T-helper 2 cell treated with Interferon-gamma antibody and Interleukin-4, amounts not matched to agents 100 ng/mL and 5 ng/mL, for 36 hours (primary cell): ENCODE data around the gene ADA. TPM values are rescaled to one million over a fixed set of nuclear protein-coding genes. Genes with fewer than 3 reads are reported as not detected.

ENCODE experiments used
- intact Hi-C: fragments of 100-400 bp; cut with micrococcal nuclease; formaldehyde crosslinking; loops from one replicate; pipeline ENCODE4 v1.15.1; 2023
- total RNA-seq: library from RNA; stranded (reverse); gene quantifications from 2 replicates; pipeline ENCODE4 v1.2.3, GENCODE V29; 2022

The ADA gene
- total RNA-seq, 1 donor from 2014 or later, result 85.7 TPM

- intact Hi-C loops, result loop anchor here (10.0 kb wide), 1 partner anchor 333 kb away; the partner anchor contains the start of gene FITM2
These were observed 3.4 kb downstream of the ADA start for GRCh38 chr20:44648068-44648467.

- intact Hi-C loops, result loop anchor here (2.0 to 10.0 kb wide), 2 partner anchors 36 to 332 kb away; partner anchors contain the start of gene FITM2
These were observed 4.7 kb downstream of the ADA start for GRCh38 chr20:44646641-44647274.

- intact Hi-C loops, result loop anchor here (2.0 to 10.0 kb wide), 2 partner anchors 37 to 331 kb away; partner anchors contain the start of gene FITM2
These were observed 5.4 kb downstream of the ADA start for GRCh38 chr20:44646023-44646640.

GRCh38 chr20:44644667-44645131 is 6.8 kb downstream of the ADA start:
- intact Hi-C loops, result loop anchor here (10.0 kb wide), 1 partner anchor 330 kb away; the partner anchor contains the start of gene FITM2

GRCh38 chr20:44644230-44644617 is 7.3 kb downstream of the ADA start:
- intact Hi-C loops, result loop anchor here (10.0 kb wide), 1 partner anchor 329 kb away; the partner anchor contains the start of gene FITM2

- intact Hi-C loops, result loop anchor here (10.0 kb wide), 1 partner anchor 329 kb away; the partner anchor contains the start of gene FITM2
These were observed 7.8 kb downstream of the ADA start for GRCh38 chr20:44643596-44644229.

- intact Hi-C loops, result loop anchor here (10.0 kb wide), 1 partner anchor 328 kb away; the partner anchor contains the start of gene FITM2
These were observed 8.4 kb downstream of the ADA start for GRCh38 chr20:44643154-44643519.

GRCh38 chr20:44642203-44643153 is 9.0 kb downstream of the ADA start:
- intact Hi-C loops, result loop anchor here (10.0 kb wide), 1 partner anchor 328 kb away; the partner anchor contains the start of gene FITM2

GRCh38 chr20:44641325-44641724 is 10.2 kb downstream of the ADA start:
- intact Hi-C loops, result loop anchor here (10.0 kb wide), 1 partner anchor 327 kb away; the partner anchor contains the start of gene FITM2

GRCh38 chr20:44640522-44640921 is 11.0 kb downstream of the ADA start:
- intact Hi-C loops, result loop anchor here (10.0 kb wide), 1 partner anchor 326 kb away; the partner anchor contains the start of gene FITM2

- intact Hi-C loops, result no loop called here
These were observed 13.8 kb downstream of the ADA start for GRCh38 chr20:44637522-44638372.

GRCh38 chr20:44637042-44637441 is 14.5 kb downstream of the ADA start:
- intact Hi-C loops, result no loop called here

GRCh38 chr20:44635877-44636276 is 15.6 kb downstream of the ADA start:
- intact Hi-C loops, result no loop called here

- intact Hi-C loops, result no loop called here
These were observed 17.5 kb downstream of the ADA start for GRCh38 chr20:44633872-44634600.

GRCh38 chr20:44633187-44633810 is 18.2 kb downstream of the ADA start:
- intact Hi-C loops, result no loop called here

GRCh38 chr20:44632103-44632752 is 19.3 kb downstream of the ADA start:
- intact Hi-C loops, result no loop called here

- intact Hi-C loops, result no loop called here
These were observed 21.2 kb downstream of the ADA start for GRCh38 chr20:44630297-44630696.

GRCh38 chr20:44629542-44629941 is 22.0 kb downstream of the ADA start:
- intact Hi-C loops, result no loop called here
